Calu3 (cell line): Measurements from ENCODE around the gene PLEKHM3. TPM values are rescaled to one million over a fixed set of nuclear protein-coding genes. Genes with fewer than 3 reads are reported as not detected.
"Not testable (repeated sequence)": the region's sequence is repeated elsewhere in the genome, so short reads cannot be mapped to it uniquely, and the experiment has no call there.

Source experiments
- BruUV-seq: library from RNA; stranded (reverse); fragments of 400-500 nt; replicated peaks from 2 replicates; lab custom pipeline; 2021; lab: Mats Ljungman, UMichigan
- CTCF ChIA-PET: fragments of 300-600 bp; sonication (Branson Sonifier 250); formaldehyde crosslinking; loops from one replicate; lab custom pipeline; 2022; ENCODE audit warnings: antibody characterized with exemption; lab: Charles Lee
- DNase-seq: peaks from one replicate; pipeline ENCODE4 v3.0.0; 2022
- H3K27ac Mint-ChIP-seq: one replicate; pipeline ENCODE4 v1.8.0; 2022; ENCODE audit warnings: mixed read lengths; ENCODE audit not compliant: unreplicated experiment
- H3K27me3 Mint-ChIP-seq: one replicate; pipeline ENCODE4 v1.8.0; 2022; ENCODE audit warnings: mixed read lengths; ENCODE audit not compliant: unreplicated experiment
- H3K36me3 Mint-ChIP-seq: one replicate; pipeline ENCODE4 v1.8.0; 2022; ENCODE audit warnings: mild to moderate bottlenecking, moderate library complexity, mixed read lengths; ENCODE audit not compliant: insufficient read depth, unreplicated experiment
- H3K4me1 Mint-ChIP-seq: one replicate; pipeline ENCODE4 v1.8.0; 2022; ENCODE audit warnings: mild to moderate bottlenecking, low read depth, mixed read lengths; ENCODE audit not compliant: unreplicated experiment
- H3K4me3 Mint-ChIP-seq: one replicate; pipeline ENCODE4 v1.8.0; 2022; ENCODE audit warnings: mild to moderate bottlenecking, low read depth, moderate library complexity, mixed read lengths; ENCODE audit not compliant: unreplicated experiment
- H3K9me3 Mint-ChIP-seq: one replicate; pipeline ENCODE4 v1.8.0; 2022; ENCODE audit warnings: low read depth, mixed read lengths; ENCODE audit not compliant: unreplicated experiment
- intact Hi-C: fragments of 100-400 bp; cut with micrococcal nuclease; formaldehyde crosslinking; loops from one replicate; pipeline ENCODE4 v1.10.0; 2022; ENCODE audit not compliant: unreplicated experiment
- total RNA-seq: library from RNA; stranded (reverse); gene quantifications from 2 replicates; pipeline ENCODE4 v1.2.3, GENCODE V29; 2022
- TF ChIP-seq, protein P1 (sequence below): fragments of 200-600 bp; IDR thresholded peaks from one replicate; pipeline ENCODE4 v1.8.0; 2022; ENCODE audit warnings: antibody characterized with exemption; ENCODE audit not compliant: unreplicated experiment

PLEKHM3 gene
- total RNA-seq, 1 experiment from 2014 or later: 8.0 TPM

DNA sequence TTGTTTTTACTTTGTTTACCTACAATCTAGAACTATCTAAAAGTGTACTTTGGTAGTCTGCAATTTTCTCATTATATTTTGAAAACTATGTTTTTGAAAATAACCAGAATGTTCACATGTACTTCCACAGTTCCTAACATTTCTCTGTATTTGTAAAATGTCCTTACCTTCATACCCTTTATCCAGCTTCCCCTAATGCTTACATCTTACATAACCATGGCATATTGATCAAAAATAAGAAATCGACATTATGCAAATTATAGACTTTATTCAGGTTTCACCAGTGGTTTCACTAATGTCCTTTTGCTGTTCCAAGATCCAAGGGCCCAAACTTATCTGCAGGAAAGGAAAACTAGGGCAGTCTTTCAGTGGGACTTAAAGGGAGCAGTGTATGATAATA lies 114.1 kb downstream of the PLEKHM3 start:
- CTCF ChIA-PET: interaction anchor here (1.2 kb wide), 1 partner anchor 10 kb away, joined by 4 read pairs; no protein-coding TSS in a partner anchor
- no peak overlapping the region for H3K4me3 Mint-ChIP-seq

DNA sequence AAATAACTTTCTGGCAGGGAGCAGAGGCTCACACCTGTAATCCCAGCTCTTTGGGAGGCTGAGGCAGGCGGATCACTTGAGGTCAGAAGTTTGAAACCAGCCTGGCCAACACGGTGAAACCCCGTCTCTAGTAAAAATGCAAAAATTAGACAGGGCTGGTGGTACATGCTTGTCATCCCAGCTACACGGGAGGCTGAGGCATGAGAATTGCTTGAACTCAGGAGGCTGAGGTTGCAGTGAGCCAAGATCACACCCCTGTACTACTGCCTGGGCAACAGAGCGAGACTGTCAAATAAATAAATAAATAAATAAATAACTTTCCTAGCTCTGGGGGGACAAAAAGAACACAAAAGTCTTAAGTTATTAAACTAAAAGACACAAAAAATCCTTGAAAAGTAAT lies 118.8 kb downstream of the PLEKHM3 start:
- not testable (repeated sequence) for DNase-seq, H3K27ac Mint-ChIP-seq, H3K4me3 Mint-ChIP-seq, H3K27me3 Mint-ChIP-seq, BruUV-seq, H3K9me3 Mint-ChIP-seq, H3K36me3 Mint-ChIP-seq
- intact Hi-C loops: loop anchor here (2.0 to 5.0 kb wide), 2 partner anchors 38 to 139 kb away; partner anchors contain the start of gene FZD5
- CTCF ChIA-PET: interaction anchor here (1.3 to 2.1 kb wide), 4 partner anchors 10 to 161 kb away, joined by 3 to 8 read pairs (median 4); no protein-coding TSS in a partner anchor
- peaks cover 46% of the 10 kb centered on the region for H3K4me1 Mint-ChIP-seq

More for the DNA sequence above, 114.1 kb downstream of the PLEKHM3 start:
- peaks cover 11% of the 10 kb centered on the region for H3K4me1 Mint-ChIP-seq
- no TSS peak for BruUV-seq
- no peaks in the 10 kb centered on the region for H3K27me3 Mint-ChIP-seq
- TF ChIP-seq, protein P1, sequence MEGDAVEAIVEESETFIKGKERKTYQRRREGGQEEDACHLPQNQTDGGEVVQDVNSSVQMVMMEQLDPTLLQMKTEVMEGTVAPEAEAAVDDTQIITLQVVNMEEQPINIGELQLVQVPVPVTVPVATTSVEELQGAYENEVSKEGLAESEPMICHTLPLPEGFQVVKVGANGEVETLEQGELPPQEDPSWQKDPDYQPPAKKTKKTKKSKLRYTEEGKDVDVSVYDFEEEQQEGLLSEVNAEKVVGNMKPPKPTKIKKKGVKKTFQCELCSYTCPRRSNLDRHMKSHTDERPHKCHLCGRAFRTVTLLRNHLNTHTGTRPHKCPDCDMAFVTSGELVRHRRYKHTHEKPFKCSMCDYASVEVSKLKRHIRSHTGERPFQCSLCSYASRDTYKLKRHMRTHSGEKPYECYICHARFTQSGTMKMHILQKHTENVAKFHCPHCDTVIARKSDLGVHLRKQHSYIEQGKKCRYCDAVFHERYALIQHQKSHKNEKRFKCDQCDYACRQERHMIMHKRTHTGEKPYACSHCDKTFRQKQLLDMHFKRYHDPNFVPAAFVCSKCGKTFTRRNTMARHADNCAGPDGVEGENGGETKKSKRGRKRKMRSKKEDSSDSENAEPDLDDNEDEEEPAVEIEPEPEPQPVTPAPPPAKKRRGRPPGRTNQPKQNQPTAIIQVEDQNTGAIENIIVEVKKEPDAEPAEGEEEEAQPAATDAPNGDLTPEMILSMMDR: no peak
- intact Hi-C loops: no loop called here
- H3K36me3 Mint-ChIP-seq: no peaks in the 10 kb centered on the region
- H3K27ac Mint-ChIP-seq: no peak overlapping the region
- H3K9me3 Mint-ChIP-seq: peaks cover 2% of the 10 kb centered on the region
- no peak for DNase-seq

DNA sequence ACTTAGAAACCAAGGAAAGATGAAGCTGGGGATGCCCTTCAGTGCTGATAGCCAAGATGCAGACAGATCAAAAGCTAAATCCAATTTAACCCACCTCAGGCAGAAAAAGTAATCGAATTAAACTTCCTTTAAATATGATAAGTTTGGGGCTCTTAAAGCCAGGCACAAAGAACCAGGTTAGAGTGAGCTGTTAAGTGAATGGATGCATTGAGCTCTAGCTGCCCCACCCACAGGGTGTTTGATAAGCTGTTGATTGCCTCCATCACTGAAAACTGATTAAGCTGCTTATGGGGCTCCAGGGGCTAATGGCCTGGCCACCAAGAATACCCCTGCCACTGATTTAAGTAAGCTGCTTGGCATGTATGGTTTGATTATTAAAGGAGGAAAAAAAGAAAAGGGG lies 119.8 kb downstream of the PLEKHM3 start:
- Mint-ChIP-seq H3K4me3 (no peak overlapping the region), H3K27me3 (no peaks in the 10 kb centered on the region), H3K9me3 (peaks cover under 1% of the 10 kb centered on the region), H3K4me1 (peaks cover 46% of the 10 kb centered on the region), H3K27ac (no peak overlapping the region), H3K36me3 (no peaks in the 10 kb centered on the region)
- CTCF ChIA-PET: interaction anchor here (0.6 to 2.1 kb wide), 3 partner anchors 9 to 138 kb away, joined by 5 to 8 read pairs (median 6); no protein-coding TSS in a partner anchor
- DNase-seq: peak; percentile 9
- intact Hi-C loops: loop anchor here (5.0 kb wide), 1 partner anchor 138 kb away; the partner anchor contains the start of gene FZD5
- TF ChIP-seq, protein P1: no peak
- BruUV-seq: no TSS peak

DNA sequence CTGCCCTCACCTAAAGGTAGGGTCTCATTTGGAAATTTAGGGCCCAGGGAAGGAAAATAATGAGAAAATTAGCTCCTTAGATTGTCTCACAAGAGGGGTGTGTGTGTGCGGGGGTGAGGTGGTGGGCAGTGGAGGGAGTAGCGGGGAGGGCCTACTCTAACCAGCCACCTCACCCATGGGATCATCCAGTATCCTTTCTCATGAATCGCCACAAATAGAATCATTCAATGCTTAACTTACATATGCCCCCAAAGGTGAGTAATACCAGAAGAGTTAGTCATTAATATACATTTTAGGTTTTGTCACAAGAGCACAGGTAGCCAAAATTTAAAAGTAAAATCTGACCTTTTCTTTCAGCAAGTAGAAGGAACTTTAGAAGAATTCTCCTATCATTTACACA lies 122.1 kb downstream of the PLEKHM3 start:
- DNase-seq: no peak
- BruUV-seq: no TSS peak
- intact Hi-C loops: no loop called here
- Mint-ChIP-seq H3K27ac (no peak overlapping the region), H3K27me3 (no peaks in the 10 kb centered on the region), H3K4me3 (no peak overlapping the region), H3K9me3 (no peaks in the 10 kb centered on the region), H3K4me1 (peaks cover 46% of the 10 kb centered on the region), H3K36me3 (no peaks in the 10 kb centered on the region)
- CTCF ChIA-PET: no interaction called here
- TF ChIP-seq, protein P1: no peak

DNA sequence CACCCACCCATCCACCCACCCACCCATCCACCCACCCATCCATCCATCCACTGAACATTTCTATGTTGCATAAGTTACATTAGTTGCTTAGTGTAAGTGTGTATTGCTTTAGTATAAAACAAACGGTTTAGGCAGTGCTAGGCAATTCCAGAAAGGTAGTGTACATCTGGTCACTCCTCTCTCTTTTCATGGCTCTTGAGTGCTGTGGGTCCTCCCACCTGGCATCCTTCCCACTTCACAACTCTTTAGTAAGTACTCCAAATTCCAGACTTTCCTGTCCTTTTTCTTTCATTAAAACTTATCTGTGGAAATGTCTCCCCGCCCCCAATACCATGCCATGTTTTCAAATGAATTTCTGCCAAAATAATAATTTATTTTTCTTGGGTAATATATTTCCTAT lies 122.5 kb downstream of the PLEKHM3 start:
- BruUV-seq: no TSS peak
- DNase-seq: no peak
- peaks cover 42% of the 10 kb centered on the region for H3K4me1 Mint-ChIP-seq

More for the DNA sequence above, 122.5 kb downstream of the PLEKHM3 start:
- Mint-ChIP-seq H3K36me3 (no peaks in the 10 kb centered on the region), H3K9me3 (no peaks in the 10 kb centered on the region), H3K27me3 (no peaks in the 10 kb centered on the region), H3K4me3 (no peak overlapping the region), H3K27ac (no peak overlapping the region)
- intact Hi-C loops: no loop called here
- CTCF ChIA-PET: no interaction called here
- TF ChIP-seq, protein P1: no peak
